H1 (cell line): ENCODE measurements around the gene NUP98. TPM values are rescaled to one million over a fixed set of nuclear protein-coding genes. Genes with fewer than 3 reads are reported as not detected.

Experiments
- CTCF ChIA-PET: fragments of 300-600 bp; sonication (Branson Sonifier 250); formaldehyde crosslinking; loops from one replicate; lab custom pipeline; 2021; ENCODE audit not compliant: partially characterized antibody; lab: Charles Lee
- POLR2A ChIA-PET: fragments of 300-600 bp; sonication (Branson Sonifier 250); formaldehyde crosslinking; loops from one replicate; lab custom pipeline; 2021; ENCODE audit warnings: inconsistent platforms; ENCODE audit not compliant: partially characterized antibody; lab: Charles Lee
- DNase-seq, 2 experiments: peaks; one replicate each; pipeline versions ENCODE4 v3.0.0 to v3.0.0-alpha.2; 2010 to 2022; ENCODE audit warnings: low spot score in 2 of 2, low read depth in 1 of 2, mixed read lengths in 1 of 2
- FAIRE-seq: peaks from 2 replicates; lab custom pipeline; 2011; peaks lifted over from hg19 to GRCh38; lab: Jason Lieb, UNC
- H2AFZ ChIP-seq: 2 replicates; pipeline ENCODE4 v1.8.1; 2012; ENCODE audit warnings: low read length, inconsistent platforms
- H2AK5ac ChIP-seq: 2 replicates; pipeline ENCODE4 v1.6.1; 2013; ENCODE audit warnings: low read depth, low read length
- H2BK120ac ChIP-seq: replicated peaks from 2 replicates; pipeline ENCODE3; 2013; ENCODE audit warnings: low read depth, low read length, inconsistent platforms
- H2BK12ac ChIP-seq: 2 replicates; pipeline ENCODE4 v1.6.1; 2013; ENCODE audit warnings: low read depth, low read length
- H2BK15ac ChIP-seq: 2 replicates; pipeline ENCODE4 v1.6.1; 2013; ENCODE audit warnings: low read length
- H2BK20ac ChIP-seq: 2 replicates; pipeline ENCODE4 v1.6.1; 2013; ENCODE audit warnings: low read length
- H2BK5ac ChIP-seq: 2 replicates; pipeline ENCODE4 v1.6.1; 2013; ENCODE audit warnings: low read depth, low read length
- H3K14ac ChIP-seq: 2 replicates; pipeline ENCODE4 v1.6.1; 2013; ENCODE audit warnings: inconsistent platforms; ENCODE audit not compliant: insufficient read length
- H3K18ac ChIP-seq: 2 replicates; pipeline ENCODE4 v1.6.1; 2013; ENCODE audit warnings: low read length; ENCODE audit errors: extremely low read depth
- H3K23ac ChIP-seq: 2 replicates; pipeline ENCODE4 v1.6.1; 2013; ENCODE audit warnings: inconsistent platforms; ENCODE audit not compliant: insufficient read length
- H3K23me2 ChIP-seq: 2 replicates; pipeline ENCODE4 v1.6.1; 2013; ENCODE audit warnings: low read depth, low read length
- H3K27ac ChIP-seq: 2 replicates; pipeline ENCODE4 v1.6.1; 2011; ENCODE audit warnings: low read depth, low read length, inconsistent platforms
- H3K27me3 ChIP-seq, 4 experiments: replicated peaks in 1 of 4; 1 replicate in 1 of 4; 2 replicates in 3 of 4; pipeline versions ENCODE4 v1.6.1 to v1.8.1; 2011 to 2013; ENCODE audit warnings: low read length in 3 of 4, mild to moderate bottlenecking in 3 of 4, inconsistent platforms in 2 of 4, mixed read lengths in 2 of 4, moderate library complexity in 1 of 4; ENCODE audit not compliant: control insufficient read depth in 3 of 4, insufficient read depth in 3 of 4; ENCODE audit errors: extremely low read depth in 1 of 4
- H3K36me3 ChIP-seq, 4 experiments: 2 replicates each; pipeline versions ENCODE4 v1.6.1 to v1.8.1; 2011 to 2013; ENCODE audit warnings: mild to moderate bottlenecking in 4 of 4, low read length in 3 of 4, moderate library complexity in 2 of 4, control low read depth in 1 of 4, inconsistent platforms in 1 of 4; ENCODE audit not compliant: insufficient read depth in 4 of 4, control insufficient read depth in 2 of 4
- H3K4ac ChIP-seq: replicated peaks from 2 replicates; pipeline ENCODE3; 2013; ENCODE audit warnings: low read length, low read depth, mixed read lengths, inconsistent platforms; ENCODE audit not compliant: insufficient read length
- H3K4me1 ChIP-seq, 4 experiments: replicated peaks in 1 of 4; 1 replicate in 1 of 4; 2 replicates in 3 of 4; pipeline versions ENCODE4 v1.6.1 to v1.8.1; 2011 to 2013; ENCODE audit warnings: low read length in 3 of 4, inconsistent platforms in 2 of 4, mixed read lengths in 1 of 4; ENCODE audit not compliant: insufficient read depth in 4 of 4, control insufficient read depth in 3 of 4
- H3K4me2 ChIP-seq, 2 experiments: 2 replicates each; pipeline versions ENCODE4 v1.6.1 to v1.8.1; 2011 to 2013; ENCODE audit warnings: low read depth in 2 of 2, low read length in 2 of 2, control low read depth in 1 of 2, inconsistent platforms in 1 of 2, mild to moderate bottlenecking in 1 of 2; ENCODE audit not compliant: insufficient read depth in 1 of 2
- H3K4me3 ChIP-seq, 4 experiments: fragments of 200-600, 300-600 bp in 1 of 4; sonication (generic), shearing (Covaris generic), sonication (Bioruptor Twin) in 1 of 4; 2 replicates each; pipeline versions ENCODE4 v1.5.1 to v1.8.1; 2011 to 2016; ENCODE audit warnings: low read length in 4 of 4, low read depth in 3 of 4, control low read depth in 2 of 4, inconsistent platforms in 2 of 4, mild to moderate bottlenecking in 2 of 4, mixed read lengths in 1 of 4, moderate library complexity in 1 of 4; ENCODE audit not compliant: insufficient read depth in 2 of 4; ENCODE audit errors: extremely low read depth in 1 of 4
- H3K56ac ChIP-seq: replicated peaks from 2 replicates; pipeline ENCODE3; 2013; ENCODE audit warnings: low read depth, mild to moderate bottlenecking, mixed read lengths, low read length, inconsistent platforms; ENCODE audit not compliant: insufficient read length
- H3K79me1 ChIP-seq: 2 replicates; pipeline ENCODE4 v1.6.1; 2013; ENCODE audit warnings: low read depth, low read length, control low read depth
- H3K79me2 ChIP-seq, 2 experiments: 2 replicates each; pipeline versions ENCODE4 v1.6.1 to v1.8.1; 2012 to 2013; ENCODE audit warnings: low read length in 2 of 2, mild to moderate bottlenecking in 2 of 2, inconsistent platforms in 1 of 2; ENCODE audit not compliant: insufficient read depth in 2 of 2, control insufficient read depth in 1 of 2
- H3K9ac ChIP-seq, 4 experiments: replicated peaks in 1 of 4; 1 replicate in 1 of 4; 2 replicates in 3 of 4; pipeline versions ENCODE4 v1.6.1 to v1.8.1; 2011 to 2013; ENCODE audit warnings: low read depth in 3 of 4, low read length in 3 of 4, control low read depth in 2 of 4, mild to moderate bottlenecking in 2 of 4, moderate library complexity in 2 of 4, inconsistent platforms in 1 of 4; ENCODE audit errors: extremely low read depth in 1 of 4
- H3K9me3 ChIP-seq, 2 experiments: 2 replicates each; pipeline versions ENCODE4 v1.6.1 to v1.8.1; 2012 to 2013; ENCODE audit warnings: mild to moderate bottlenecking in 2 of 2, moderate library complexity in 2 of 2, control low read depth in 1 of 2, inconsistent platforms in 1 of 2, low read depth in 1 of 2, low read length in 1 of 2, mixed read lengths in 1 of 2; ENCODE audit not compliant: insufficient read depth in 2 of 2
- H4K20me1 ChIP-seq, 2 experiments: replicated peaks in 1 of 2; 2 replicates each; pipeline versions ENCODE3 to v1.8.1; 2011 to 2013; ENCODE audit warnings: inconsistent platforms in 2 of 2, low read length in 2 of 2, mild to moderate bottlenecking in 1 of 2; ENCODE audit not compliant: insufficient read depth in 2 of 2, control insufficient read depth in 1 of 2
- H4K5ac ChIP-seq: 2 replicates; pipeline ENCODE4 v1.6.1; 2013; ENCODE audit warnings: low read length, low read depth, mixed read lengths, inconsistent platforms; ENCODE audit not compliant: insufficient read length
- H4K8ac ChIP-seq: 2 replicates; pipeline ENCODE4 v1.8.0; 2013; ENCODE audit warnings: mild to moderate bottlenecking, moderate library complexity, low read length, inconsistent platforms; ENCODE audit not compliant: insufficient read depth; ENCODE audit errors: extremely low read depth
- H4K91ac ChIP-seq: replicated peaks from 2 replicates; pipeline ENCODE3; 2013; ENCODE audit warnings: low read length, mixed read lengths, inconsistent platforms; ENCODE audit not compliant: insufficient read length
- POU5F1 ChIP-seq: IDR thresholded peaks from 2 replicates; pipeline ENCODE4 v1.6.1; 2011; ENCODE audit warnings: low read depth, mild to moderate bottlenecking, low read length, moderate library complexity
- RAD21 ChIP-seq, 2 experiments: IDR thresholded peaks in 1 of 2; conservative IDR thresholded peaks in 1 of 2; 2 replicates each; pipeline ENCODE4 v1.6.1; 2011; ENCODE audit warnings: low read depth in 2 of 2, low read length in 2 of 2, improper control_type of control experiment in 1 of 2, inconsistent platforms in 1 of 2, mild to moderate bottlenecking in 1 of 2, moderate library complexity in 1 of 2
- WGBS, 2 experiments: shearing (Covaris generic) in 1 of 2; methylation state at CpG; one replicate each; pipeline versions ENCODE4 v1.1.6 to v1.1.7; 2013 to 2015; ENCODE audit warnings: low lambda C conversion rate in 2 of 2, mixed read lengths in 2 of 2, inconsistent platforms in 1 of 2, low coverage in 1 of 2, missing lambda C conversion rate in 1 of 2; ENCODE audit not compliant: insufficient replicate concordance in 2 of 2, insufficient coverage in 1 of 2, insufficient read length in 1 of 2; ENCODE audit errors: extremely low coverage in 1 of 2, missing lambda C conversion rate in 1 of 2; 5-methylcytosine and 5-hydroxymethylcytosine counted together
- polyA plus RNA-seq, 7 experiments: library from polyadenylated mRNA; depleted of rRNA in 3 of 7; stranded (reverse) in 5 of 7; unstranded in 2 of 7; fragments of >200 nt in 5 of 7; fragments of 200-250 nt in 2 of 7; gene quantifications; 1 replicate in 5 of 7; 2 replicates in 1 of 7; 4 replicates in 1 of 7; pipeline versions ENCODE4 v1.2.1 to v1.2.3, GENCODE V29; 2011 to 2013; ENCODE audit warnings: missing spikeins in 2 of 7, mixed read lengths in 2 of 7
- total RNA-seq: library from RNA; stranded (reverse); fragmentation: NEBNext Ultra II Directional; extraction: Animal tissue kit (Norgen Biotek cat#: 25700); gene quantifications from 2 replicates; pipeline ENCODE4 v1.2.1, GENCODE V29; 2021

The NUP98 gene
- total and polyA plus RNA-seq, 2 of the 8 experiments (the other 6 are each of a cell fraction or from before 2014, with no cell fraction given), result 98.6 to 261 TPM

DNA sequence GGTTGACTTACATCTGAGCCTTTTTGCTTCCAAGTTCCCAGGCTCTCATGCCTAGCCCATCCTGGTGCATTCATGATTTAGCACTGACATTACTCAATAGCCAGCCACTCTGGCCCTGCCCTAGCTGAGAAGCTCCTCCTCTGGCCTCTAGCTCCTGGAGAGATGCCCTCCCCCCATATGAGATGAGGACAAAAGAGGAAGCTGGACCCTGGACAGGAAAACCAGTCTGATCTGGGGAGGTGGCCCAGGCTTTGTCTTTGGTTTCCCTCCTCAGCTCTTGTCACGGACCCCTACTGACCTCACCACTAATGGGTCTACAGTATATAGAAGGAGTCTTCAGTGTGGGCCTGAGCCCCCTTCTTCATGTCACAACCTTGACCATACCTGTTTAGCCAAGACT lies 40.4 kb upstream of the NUP98 start:
- H3K9ac ChIP-seq, result no peak overlapping the region
- no peak overlapping the region for H2AFZ ChIP-seq
- no peak overlapping the region for H2BK12ac ChIP-seq
- DNase-seq, result no peak
- H2BK120ac ChIP-seq, result no peak overlapping the region
- no peak overlapping the region for H4K5ac ChIP-seq
- H2BK5ac ChIP-seq, result no peak overlapping the region
- H4K91ac ChIP-seq, result no peak overlapping the region
- H3K23ac ChIP-seq, result no peak overlapping the region
- peaks cover 12 to 29% of the 10 kb centered on the region in 2 experiments for H4K20me1 ChIP-seq
- H3K23me2 ChIP-seq, result peaks cover 10% of the 10 kb centered on the region
- H3K79me1 ChIP-seq, result peaks cover 20% of the 10 kb centered on the region
- H3K9me3 ChIP-seq, result no peaks in the 10 kb centered on the region
- peaks cover 0 to 7% (median 2%) of the 10 kb centered on the region in 4 experiments; a peak in 2 of 8 replicates for H3K36me3 ChIP-seq
- H3K56ac ChIP-seq, result no peak overlapping the region
- no peak overlapping the region for H4K8ac ChIP-seq
- no peak overlapping the region for H2BK20ac ChIP-seq
- POLR2A ChIA-PET, result interaction anchor here (0.6 to 5.7 kb wide), 5 partner anchors 9 to 42 kb away, joined by 3 to 29 read pairs (median 4); partner anchors contain the start of gene STIM1
- no peak overlapping the region for H3K27ac ChIP-seq
- FAIRE-seq, result no peak
- H3K4me1 ChIP-seq, result peaks cover 11 to 29% (median 16%) of the 10 kb centered on the region in 4 experiments
- WGBS, 2 experiments, result 100% methylated on average over 1 of the region's 1 CpG; no CpG with 5 or more reads in 1 of the 2 experiments
- TF ChIP-seq RAD21 (IDR thresholded peaks at IDR 0.05 in 1 of 2, conservative IDR thresholded peaks at IDR 0.05 in 1 of 2; ENCODE audit: low read depth in 2 of 2, low read length in 2 of 2), result no peak
- no peak for TF ChIP-seq POU5F1
- TF ChIP-seq, all 59 proteins: peak for 0
- H3K18ac ChIP-seq, result no peak overlapping the region
- no peak overlapping the region for H3K4me2 ChIP-seq
- H3K79me2 ChIP-seq, result peaks cover 12 to 57% of the 10 kb centered on the region in 2 experiments
- peaks cover 0 to 3% (median 0%) of the 10 kb centered on the region in 4 experiments; a peak in 1 of 7 replicates for H3K27me3 ChIP-seq
- no peak overlapping the region for H3K4ac ChIP-seq
- no peak overlapping the region for H2BK15ac ChIP-seq
- H2AK5ac ChIP-seq, result no peak overlapping the region
- CTCF ChIA-PET, result interaction anchor here (1.3 to 20.2 kb wide), 7 partner anchors 12 to 232 kb away, joined by 3 to 422 read pairs (median 15); partner anchors contain the start of genes PGAP2 and STIM1
- no peak overlapping the region for H3K4me3 ChIP-seq
- no peak overlapping the region for H3K14ac ChIP-seq
